Panc1 (cell line): ENCODE results near the gene RFT1. TPM values are rescaled to one million over a fixed set of nuclear protein-coding genes. Genes with fewer than 3 reads are reported as not detected.

Experiments used
- ATAC-seq: fragments of 200-7000 bp; cut with Tn5 transposase; 2 replicates; pipeline ENCODE4 v1.9.1; 2020; ENCODE audit warnings: mild to moderate bottlenecking, moderate library complexity
- BruUV-seq: library from RNA; stranded (reverse); fragments of 400-500 nt; replicated peaks from 2 replicates; lab custom pipeline; 2021; lab: Mats Ljungman, UMichigan
- CTCF ChIA-PET: fragments of 300-600 bp; sonication (Branson Sonifier 250); formaldehyde crosslinking; loops from one replicate; lab custom pipeline; 2022; ENCODE audit warnings: antibody characterized with exemption; lab: Charles Lee
- POLR2A ChIA-PET: fragments of 300-600 bp; sonication (Branson Sonifier 250); formaldehyde crosslinking; loops from one replicate; lab custom pipeline; 2022; ENCODE audit warnings: antibody characterized with exemption; lab: Charles Lee
- DNase-seq: peaks from one replicate; pipeline ENCODE4 v3.0.0-alpha.2; 2010; ENCODE audit warnings: low read depth, low spot score
- H3K27ac ChIP-seq: 2 replicates; pipeline ENCODE4 v1.5.1; 2011; ENCODE audit warnings: mild to moderate bottlenecking, low read length, inconsistent platforms
- H3K27me3 ChIP-seq: fragments of 200-500 bp; sonication (Bioruptor generic); 2 replicates; pipeline ENCODE4 v1.6.0; 2014; ENCODE audit warnings: low read length, inconsistent platforms; ENCODE audit not compliant: control insufficient read depth, insufficient read depth
- H3K36me3 ChIP-seq: fragments of 200-500 bp; sonication (Bioruptor generic); 2 replicates; pipeline ENCODE4 v1.5.1; 2014; ENCODE audit warnings: inconsistent platforms, mild to moderate bottlenecking, low read length, moderate library complexity; ENCODE audit not compliant: control insufficient read depth, insufficient read depth
- H3K4me1 ChIP-seq: 2 replicates; pipeline ENCODE4 v1.5.1; 2011; ENCODE audit warnings: inconsistent platforms, mild to moderate bottlenecking, low read length, moderate library complexity; ENCODE audit not compliant: control insufficient read depth, insufficient read depth
- H3K4me3 ChIP-seq, 2 experiments: 2 replicates each; pipeline ENCODE4 v1.5.1; 2011 to 2012; ENCODE audit warnings: low read depth in 2 of 2, low read length in 2 of 2, mild to moderate bottlenecking in 2 of 2, inconsistent platforms in 1 of 2, moderate library complexity in 1 of 2
- H3K9me3 ChIP-seq: fragments of 200-500 bp; sonication (Bioruptor generic); 2 replicates; pipeline ENCODE4 v1.5.1; 2014; ENCODE audit warnings: low read depth, mild to moderate bottlenecking, inconsistent platforms, low read length, moderate library complexity; ENCODE audit not compliant: control insufficient read depth, insufficient read depth
- CTCF ChIP-seq: fragments of 450-650 bp; IDR thresholded peaks from 2 replicates; pipeline ENCODE4 v1.5.1; 2017; ENCODE audit warnings: mild to moderate bottlenecking
- POLR2AphosphoS5 ChIP-seq: IDR thresholded peaks from 2 replicates; pipeline ENCODE4 v1.6.1; 2012; ENCODE audit warnings: mild to moderate bottlenecking, low read depth, low read length, moderate library complexity
- SIN3A ChIP-seq: IDR thresholded peaks from 2 replicates; pipeline ENCODE4 v1.6.1; 2012; ENCODE audit warnings: low read depth, mild to moderate bottlenecking, low read length, moderate library complexity, borderline replicate concordance; ENCODE audit not compliant: insufficient read depth
- TCF7L2 ChIP-seq: IDR thresholded peaks from 2 replicates; pipeline ENCODE4 v1.6.1; 2011; ENCODE audit warnings: mild to moderate bottlenecking, low read depth, low read length, inconsistent platforms
- in situ Hi-C: cut with HindIII; loops from 2 replicates; pipeline ENCODE4 v1.10.0; 2016; ENCODE audit warnings: low sequenced_read_pairs, low pct_unique_long_range_greater_than_20kb
- intact Hi-C: fragments of 100-400 bp; cut with micrococcal nuclease; formaldehyde crosslinking; loops from one replicate; pipeline ENCODE4 v1.10.0; 2022; ENCODE audit not compliant: unreplicated experiment
- total RNA-seq: library from RNA; stranded (reverse); gene quantifications from one replicate; pipeline ENCODE4 v1.2.1, GENCODE V29; 2021; ENCODE audit not compliant: unreplicated experiment
- TF ChIP-seq, protein P1 (sequence below), 2 experiments: IDR thresholded peaks; 2 replicates each; pipeline ENCODE4 v1.6.1; 2011 to 2012; ENCODE audit warnings: low read depth in 2 of 2, control low read depth in 1 of 2, low read length in 1 of 2, mild to moderate bottlenecking in 1 of 2, moderate library complexity in 1 of 2; ENCODE audit not compliant: insufficient read depth in 1 of 2

The RFT1 gene
- total RNA-seq, 1 experiment from 2014 or later, result 21.0 TPM

GRCh38 chr3:53100818-53101466 lies 29.3 kb downstream of the RFT1 start:
- POLR2A ChIA-PET, result no interaction called here
- DNase-seq, result no peak
- CTCF ChIA-PET, result no interaction called here
- in situ Hi-C loops, result no loop called here
- H3K9me3 ChIP-seq, result no peaks in the 10 kb centered on the region
- no peak for ATAC-seq
- TF ChIP-seq CTCF (no peak), TCF7L2 (no peak), SIN3A (no peak), POLR2AphosphoS5 (no peak)
- TF ChIP-seq, protein P1, sequence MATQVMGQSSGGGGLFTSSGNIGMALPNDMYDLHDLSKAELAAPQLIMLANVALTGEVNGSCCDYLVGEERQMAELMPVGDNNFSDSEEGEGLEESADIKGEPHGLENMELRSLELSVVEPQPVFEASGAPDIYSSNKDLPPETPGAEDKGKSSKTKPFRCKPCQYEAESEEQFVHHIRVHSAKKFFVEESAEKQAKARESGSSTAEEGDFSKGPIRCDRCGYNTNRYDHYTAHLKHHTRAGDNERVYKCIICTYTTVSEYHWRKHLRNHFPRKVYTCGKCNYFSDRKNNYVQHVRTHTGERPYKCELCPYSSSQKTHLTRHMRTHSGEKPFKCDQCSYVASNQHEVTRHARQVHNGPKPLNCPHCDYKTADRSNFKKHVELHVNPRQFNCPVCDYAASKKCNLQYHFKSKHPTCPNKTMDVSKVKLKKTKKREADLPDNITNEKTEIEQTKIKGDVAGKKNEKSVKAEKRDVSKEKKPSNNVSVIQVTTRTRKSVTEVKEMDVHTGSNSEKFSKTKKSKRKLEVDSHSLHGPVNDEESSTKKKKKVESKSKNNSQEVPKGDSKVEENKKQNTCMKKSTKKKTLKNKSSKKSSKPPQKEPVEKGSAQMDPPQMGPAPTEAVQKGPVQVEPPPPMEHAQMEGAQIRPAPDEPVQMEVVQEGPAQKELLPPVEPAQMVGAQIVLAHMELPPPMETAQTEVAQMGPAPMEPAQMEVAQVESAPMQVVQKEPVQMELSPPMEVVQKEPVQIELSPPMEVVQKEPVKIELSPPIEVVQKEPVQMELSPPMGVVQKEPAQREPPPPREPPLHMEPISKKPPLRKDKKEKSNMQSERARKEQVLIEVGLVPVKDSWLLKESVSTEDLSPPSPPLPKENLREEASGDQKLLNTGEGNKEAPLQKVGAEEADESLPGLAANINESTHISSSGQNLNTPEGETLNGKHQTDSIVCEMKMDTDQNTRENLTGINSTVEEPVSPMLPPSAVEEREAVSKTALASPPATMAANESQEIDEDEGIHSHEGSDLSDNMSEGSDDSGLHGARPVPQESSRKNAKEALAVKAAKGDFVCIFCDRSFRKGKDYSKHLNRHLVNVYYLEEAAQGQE (IDR thresholded peaks at IDR 0.05; ENCODE audit: insufficient read depth in 1 of 2, low read depth in 2 of 2, low read length in 1 of 2), result no peak
- no peaks in the 10 kb centered on the region for H3K27me3 ChIP-seq
- BruUV-seq, result no TSS peak
- H3K4me3 ChIP-seq, result no peak overlapping the region
- no peak overlapping the region for H3K27ac ChIP-seq
- intact Hi-C loops, result no loop called here
- no peaks in the 10 kb centered on the region for H3K4me1 ChIP-seq
- H3K36me3 ChIP-seq, result no peaks in the 10 kb centered on the region

GRCh38 chr3:53097887-53098286 lies 32.3 kb downstream of the RFT1 start:
- DNase-seq (no peak), ATAC-seq (no peak)
- intact Hi-C loops, result no loop called here
- H3K9me3 ChIP-seq, result no peaks in the 10 kb centered on the region
- TF ChIP-seq POLR2AphosphoS5 (no peak), TCF7L2 (no peak), SIN3A (no peak), CTCF (no peak)
- TF ChIP-seq, protein P1 (IDR thresholded peaks at IDR 0.05; ENCODE audit: insufficient read depth in 1 of 2, low read depth in 2 of 2, low read length in 1 of 2), result no peak
- no TSS peak for BruUV-seq
- no peaks in the 10 kb centered on the region for H3K36me3 ChIP-seq
- H3K27me3 ChIP-seq, result no peaks in the 10 kb centered on the region
- H3K27ac ChIP-seq, result no peak overlapping the region
- CTCF ChIA-PET, result no interaction called here
- H3K4me3 ChIP-seq, result no peak overlapping the region
- POLR2A ChIA-PET, result interaction anchor here (0.5 kb wide), 1 partner anchor 111 kb away, joined by 9 read pairs; no protein-coding TSS in a partner anchor
- no peaks in the 10 kb centered on the region for H3K4me1 ChIP-seq
- in situ Hi-C loops, result no loop called here
